H1 (cell line): ENCODE results near the gene PLAC9. TPM values are rescaled to one million over a fixed set of nuclear protein-coding genes. Genes with fewer than 3 reads are reported as not detected.

ENCODE experiments used
- CTCF ChIA-PET: fragments of 300-600 bp; sonication (Branson Sonifier 250); formaldehyde crosslinking; loops from one replicate; lab custom pipeline; 2021; ENCODE audit not compliant: partially characterized antibody; lab: Charles Lee
- POLR2A ChIA-PET: fragments of 300-600 bp; sonication (Branson Sonifier 250); formaldehyde crosslinking; loops from one replicate; lab custom pipeline; 2021; ENCODE audit warnings: inconsistent platforms; ENCODE audit not compliant: partially characterized antibody; lab: Charles Lee
- DNase-seq, 2 experiments: peaks; one replicate each; pipeline versions ENCODE4 v3.0.0 to v3.0.0-alpha.2; 2010 to 2022; ENCODE audit warnings: low spot score in 2 of 2, low read depth in 1 of 2, mixed read lengths in 1 of 2
- FAIRE-seq: peaks from 2 replicates; lab custom pipeline; 2011; peaks lifted over from hg19 to GRCh38; lab: Jason Lieb, UNC
- H2AFZ ChIP-seq: 2 replicates; pipeline ENCODE4 v1.8.1; 2012; ENCODE audit warnings: low read length, inconsistent platforms
- H2AK5ac ChIP-seq: 2 replicates; pipeline ENCODE4 v1.6.1; 2013; ENCODE audit warnings: low read depth, low read length
- H2BK120ac ChIP-seq: replicated peaks from 2 replicates; pipeline ENCODE3; 2013; ENCODE audit warnings: low read depth, low read length, inconsistent platforms
- H2BK12ac ChIP-seq: 2 replicates; pipeline ENCODE4 v1.6.1; 2013; ENCODE audit warnings: low read depth, low read length
- H2BK15ac ChIP-seq: 2 replicates; pipeline ENCODE4 v1.6.1; 2013; ENCODE audit warnings: low read length
- H2BK20ac ChIP-seq: 2 replicates; pipeline ENCODE4 v1.6.1; 2013; ENCODE audit warnings: low read length
- H2BK5ac ChIP-seq: 2 replicates; pipeline ENCODE4 v1.6.1; 2013; ENCODE audit warnings: low read depth, low read length
- H3K14ac ChIP-seq: 2 replicates; pipeline ENCODE4 v1.6.1; 2013; ENCODE audit warnings: inconsistent platforms; ENCODE audit not compliant: insufficient read length
- H3K18ac ChIP-seq: 2 replicates; pipeline ENCODE4 v1.6.1; 2013; ENCODE audit warnings: low read length; ENCODE audit errors: extremely low read depth
- H3K23ac ChIP-seq: 2 replicates; pipeline ENCODE4 v1.6.1; 2013; ENCODE audit warnings: inconsistent platforms; ENCODE audit not compliant: insufficient read length
- H3K23me2 ChIP-seq: 2 replicates; pipeline ENCODE4 v1.6.1; 2013; ENCODE audit warnings: low read depth, low read length
- H3K27ac ChIP-seq: 2 replicates; pipeline ENCODE4 v1.6.1; 2011; ENCODE audit warnings: low read depth, low read length, inconsistent platforms
- H3K27me3 ChIP-seq, 4 experiments: replicated peaks in 1 of 4; 1 replicate in 1 of 4; 2 replicates in 3 of 4; pipeline versions ENCODE4 v1.6.1 to v1.8.1; 2011 to 2013; ENCODE audit warnings: low read length in 3 of 4, mild to moderate bottlenecking in 3 of 4, inconsistent platforms in 2 of 4, mixed read lengths in 2 of 4, moderate library complexity in 1 of 4; ENCODE audit not compliant: control insufficient read depth in 3 of 4, insufficient read depth in 3 of 4; ENCODE audit errors: extremely low read depth in 1 of 4
- H3K36me3 ChIP-seq, 4 experiments: 2 replicates each; pipeline versions ENCODE4 v1.6.1 to v1.8.1; 2011 to 2013; ENCODE audit warnings: mild to moderate bottlenecking in 4 of 4, low read length in 3 of 4, moderate library complexity in 2 of 4, control low read depth in 1 of 4, inconsistent platforms in 1 of 4; ENCODE audit not compliant: insufficient read depth in 4 of 4, control insufficient read depth in 2 of 4
- H3K4ac ChIP-seq: replicated peaks from 2 replicates; pipeline ENCODE3; 2013; ENCODE audit warnings: low read length, low read depth, mixed read lengths, inconsistent platforms; ENCODE audit not compliant: insufficient read length
- H3K4me1 ChIP-seq, 4 experiments: replicated peaks in 1 of 4; 1 replicate in 1 of 4; 2 replicates in 3 of 4; pipeline versions ENCODE4 v1.6.1 to v1.8.1; 2011 to 2013; ENCODE audit warnings: low read length in 3 of 4, inconsistent platforms in 2 of 4, mixed read lengths in 1 of 4; ENCODE audit not compliant: insufficient read depth in 4 of 4, control insufficient read depth in 3 of 4
- H3K4me2 ChIP-seq, 2 experiments: 2 replicates each; pipeline versions ENCODE4 v1.6.1 to v1.8.1; 2011 to 2013; ENCODE audit warnings: low read depth in 2 of 2, low read length in 2 of 2, control low read depth in 1 of 2, inconsistent platforms in 1 of 2, mild to moderate bottlenecking in 1 of 2; ENCODE audit not compliant: insufficient read depth in 1 of 2
- H3K4me3 ChIP-seq, 4 experiments: fragments of 200-600, 300-600 bp in 1 of 4; sonication (generic), shearing (Covaris generic), sonication (Bioruptor Twin) in 1 of 4; 2 replicates each; pipeline versions ENCODE4 v1.5.1 to v1.8.1; 2011 to 2016; ENCODE audit warnings: low read length in 4 of 4, low read depth in 3 of 4, control low read depth in 2 of 4, inconsistent platforms in 2 of 4, mild to moderate bottlenecking in 2 of 4, mixed read lengths in 1 of 4, moderate library complexity in 1 of 4; ENCODE audit not compliant: insufficient read depth in 2 of 4; ENCODE audit errors: extremely low read depth in 1 of 4
- H3K56ac ChIP-seq: replicated peaks from 2 replicates; pipeline ENCODE3; 2013; ENCODE audit warnings: low read depth, mild to moderate bottlenecking, mixed read lengths, low read length, inconsistent platforms; ENCODE audit not compliant: insufficient read length
- H3K79me1 ChIP-seq: 2 replicates; pipeline ENCODE4 v1.6.1; 2013; ENCODE audit warnings: low read depth, low read length, control low read depth
- H3K79me2 ChIP-seq, 2 experiments: 2 replicates each; pipeline versions ENCODE4 v1.6.1 to v1.8.1; 2012 to 2013; ENCODE audit warnings: low read length in 2 of 2, mild to moderate bottlenecking in 2 of 2, inconsistent platforms in 1 of 2; ENCODE audit not compliant: insufficient read depth in 2 of 2, control insufficient read depth in 1 of 2
- H3K9ac ChIP-seq, 4 experiments: replicated peaks in 1 of 4; 1 replicate in 1 of 4; 2 replicates in 3 of 4; pipeline versions ENCODE4 v1.6.1 to v1.8.1; 2011 to 2013; ENCODE audit warnings: low read depth in 3 of 4, low read length in 3 of 4, control low read depth in 2 of 4, mild to moderate bottlenecking in 2 of 4, moderate library complexity in 2 of 4, inconsistent platforms in 1 of 4; ENCODE audit errors: extremely low read depth in 1 of 4
- H3K9me3 ChIP-seq, 2 experiments: 2 replicates each; pipeline versions ENCODE4 v1.6.1 to v1.8.1; 2012 to 2013; ENCODE audit warnings: mild to moderate bottlenecking in 2 of 2, moderate library complexity in 2 of 2, control low read depth in 1 of 2, inconsistent platforms in 1 of 2, low read depth in 1 of 2, low read length in 1 of 2, mixed read lengths in 1 of 2; ENCODE audit not compliant: insufficient read depth in 2 of 2
- H4K20me1 ChIP-seq, 2 experiments: replicated peaks in 1 of 2; 2 replicates each; pipeline versions ENCODE3 to v1.8.1; 2011 to 2013; ENCODE audit warnings: inconsistent platforms in 2 of 2, low read length in 2 of 2, mild to moderate bottlenecking in 1 of 2; ENCODE audit not compliant: insufficient read depth in 2 of 2, control insufficient read depth in 1 of 2
- H4K5ac ChIP-seq: 2 replicates; pipeline ENCODE4 v1.6.1; 2013; ENCODE audit warnings: low read length, low read depth, mixed read lengths, inconsistent platforms; ENCODE audit not compliant: insufficient read length
- H4K8ac ChIP-seq: 2 replicates; pipeline ENCODE4 v1.8.0; 2013; ENCODE audit warnings: mild to moderate bottlenecking, moderate library complexity, low read length, inconsistent platforms; ENCODE audit not compliant: insufficient read depth; ENCODE audit errors: extremely low read depth
- H4K91ac ChIP-seq: replicated peaks from 2 replicates; pipeline ENCODE3; 2013; ENCODE audit warnings: low read length, mixed read lengths, inconsistent platforms; ENCODE audit not compliant: insufficient read length
- BACH1 ChIP-seq: IDR thresholded peaks from 2 replicates; pipeline ENCODE4 v1.6.1; 2012; ENCODE audit warnings: low read length, improper control_type of control experiment
- CBX8 ChIP-seq: fragments of 300-800, 300-1000 bp; sonication (generic); IDR thresholded peaks from 2 replicates; pipeline ENCODE4 v1.7.1; 2016; ENCODE audit warnings: low read depth, low read length, borderline replicate concordance
- CHD2 ChIP-seq: IDR thresholded peaks from 2 replicates; pipeline ENCODE4 v1.6.1; 2012; ENCODE audit warnings: low read length, improper control_type of control experiment
- FOSL1 ChIP-seq: IDR thresholded peaks from 2 replicates; pipeline ENCODE4 v1.6.1; 2011; ENCODE audit warnings: mild to moderate bottlenecking, low read depth, low read length, moderate library complexity; ENCODE audit not compliant: insufficient read depth
- RXRA ChIP-seq: IDR thresholded peaks from 2 replicates; pipeline ENCODE4 v1.6.1; 2011; ENCODE audit warnings: low read depth, mild to moderate bottlenecking, low read length, moderate library complexity; ENCODE audit not compliant: insufficient read depth
- SAP30 ChIP-seq: fragments of 300-600 bp; sonication (generic); IDR thresholded peaks from 2 replicates; pipeline ENCODE4 v1.7.1; 2012; ENCODE audit warnings: low read length, moderate library complexity, mild to moderate bottlenecking, inconsistent platforms; ENCODE audit not compliant: insufficient read depth, insufficient replicate concordance
- SIN3A ChIP-seq, 2 experiments: IDR thresholded peaks in 1 of 2; conservative IDR thresholded peaks in 1 of 2; 2 replicates each; pipeline ENCODE4 v1.6.1; 2011 to 2012; ENCODE audit warnings: low read length in 2 of 2, improper control_type of control experiment in 1 of 2, low read depth in 1 of 2, mild to moderate bottlenecking in 1 of 2
- SIRT6 ChIP-seq: IDR thresholded peaks from one replicate; pipeline ENCODE4 v1.7.1; 2012; ENCODE audit warnings: low read length, inconsistent platforms
- WGBS, 2 experiments: shearing (Covaris generic) in 1 of 2; methylation state at CpG; one replicate each; pipeline versions ENCODE4 v1.1.6 to v1.1.7; 2013 to 2015; ENCODE audit warnings: low lambda C conversion rate in 2 of 2, mixed read lengths in 2 of 2, inconsistent platforms in 1 of 2, low coverage in 1 of 2, missing lambda C conversion rate in 1 of 2; ENCODE audit not compliant: insufficient replicate concordance in 2 of 2, insufficient coverage in 1 of 2, insufficient read length in 1 of 2; ENCODE audit errors: extremely low coverage in 1 of 2, missing lambda C conversion rate in 1 of 2; 5-methylcytosine and 5-hydroxymethylcytosine counted together
- polyA plus RNA-seq, 7 experiments: library from polyadenylated mRNA; depleted of rRNA in 3 of 7; stranded (reverse) in 5 of 7; unstranded in 2 of 7; fragments of >200 nt in 5 of 7; fragments of 200-250 nt in 2 of 7; gene quantifications; 1 replicate in 5 of 7; 2 replicates in 1 of 7; 4 replicates in 1 of 7; pipeline versions ENCODE4 v1.2.1 to v1.2.3, GENCODE V29; 2011 to 2013; ENCODE audit warnings: missing spikeins in 2 of 7, mixed read lengths in 2 of 7
- total RNA-seq: library from RNA; stranded (reverse); fragmentation: NEBNext Ultra II Directional; extraction: Animal tissue kit (Norgen Biotek cat#: 25700); gene quantifications from 2 replicates; pipeline ENCODE4 v1.2.1, GENCODE V29; 2021

Gene PLAC9
- total and polyA plus RNA-seq, 2 of the 8 experiments (the other 6 are each of a cell fraction or from before 2014, with no cell fraction given), result 8.4 to 16.7 TPM

- Histone ChIP-seq H3K23me2 (no peaks in the 10 kb centered on the region), H3K4me3 (no peak overlapping the region), H2BK120ac (no peak overlapping the region), H3K4me1 (peaks cover 0 to 4% (median 2%) of the 10 kb centered on the region in 4 experiments; a peak in 3 of 7 replicates), H4K5ac (no peak overlapping the region), H3K79me1 (peaks cover 2% of the 10 kb centered on the region), H3K4ac (no peak overlapping the region), H4K91ac (no peak overlapping the region), H3K27ac (no peak overlapping the region), H4K20me1 (peaks cover 4 to 10% of the 10 kb centered on the region in 2 experiments), H3K4me2 (no peak overlapping the region), H3K9me3 (no peaks in the 10 kb centered on the region), H2BK15ac (no peak overlapping the region), H3K14ac (no peak overlapping the region), H2BK20ac (no peak overlapping the region), H3K36me3 (no peaks in the 10 kb centered on the region), H3K9ac (no peak overlapping the region), H4K8ac (no peak overlapping the region), H2BK12ac (no peak overlapping the region), H3K27me3 (no peaks in the 10 kb centered on the region), H3K18ac (no peak overlapping the region), H3K79me2 (peaks cover 0 to 40% of the 10 kb centered on the region in 2 experiments; a peak in 2 of 4 replicates), H3K56ac (no peak overlapping the region), H2AK5ac (no peak overlapping the region), H2AFZ (no peak overlapping the region), H3K23ac (no peak overlapping the region), H2BK5ac (no peak overlapping the region)
- no peak for TF ChIP-seq CBX8
- no peak for TF ChIP-seq CHD2
- TF ChIP-seq SIN3A (conservative IDR thresholded peaks at IDR 0.05 in 1 of 2, IDR thresholded peaks at IDR 0.05 in 1 of 2; ENCODE audit: low read depth in 1 of 2, low read length in 2 of 2), result no peak
- TF ChIP-seq SIRT6, result no peak
- TF ChIP-seq SAP30, result no peak
- no peak for TF ChIP-seq RXRA
- TF ChIP-seq FOSL1, result no peak
- TF ChIP-seq BACH1, result no peak
- POLR2A ChIA-PET, result no interaction called here
- no peak for DNase-seq
- FAIRE-seq, result no peak
- 87% methylated on average over 9 of the region's 9 CpGs; no CpG with 5 or more reads in 1 of the 2 experiments for WGBS, 2 experiments
- CTCF ChIA-PET, result interaction anchor here (1.3 to 1.8 kb wide), 3 partner anchors 13 to 19 kb away, joined by 3 to 7 read pairs (median 5); no protein-coding TSS in a partner anchor
Observed at GRCh38 chr10:80188713-80189112, 56.2 kb downstream of the PLAC9 start.
